ENCODE measurements around the gene RFX4.

Gene RFX4

DNA sequence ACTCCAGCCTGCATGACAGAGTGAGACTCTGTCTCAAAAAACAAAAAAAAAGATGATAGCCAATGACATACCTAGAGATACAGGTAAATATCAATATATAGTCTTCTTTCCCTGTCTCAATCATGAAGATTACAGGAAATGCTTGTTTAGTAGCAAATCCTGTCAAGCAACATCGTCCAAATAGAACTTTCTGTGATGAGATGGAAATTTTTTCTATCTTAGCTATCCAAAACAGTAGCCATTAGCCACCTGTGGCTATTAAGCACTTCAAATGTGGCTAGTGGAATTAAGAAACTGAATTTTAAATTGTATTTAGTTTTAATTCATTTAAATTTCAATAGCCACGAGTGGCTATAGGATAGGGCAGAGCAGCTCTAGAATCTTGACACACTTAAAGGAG, 158.4 kb downstream of the RFX4 start:
- Histone ChIP-seq H3K9me3 (ENCODE audit: severe bottlenecking) (no peaks in the 10 kb centered on the region), H3K27me3 (ENCODE audit: insufficient read depth, poor library complexity, severe bottlenecking) (peaks cover 28% of the 10 kb centered on the region), H3K4me1 (ENCODE audit: insufficient read depth, poor library complexity, severe bottlenecking) (no peaks in the 10 kb centered on the region), H3K27ac (ENCODE audit: poor library complexity, severe bottlenecking) (no peak overlapping the region), H3K36me3 (ENCODE audit: low read depth) (no peaks in the 10 kb centered on the region), H3K4me3 (ENCODE audit: severe bottlenecking) (no peak overlapping the region)
- DNase-seq (ENCODE audit: low spot score): no peak
- no peak for ATAC-seq (ENCODE audit: low read depth)
- TF ChIP-seq, protein P1, sequence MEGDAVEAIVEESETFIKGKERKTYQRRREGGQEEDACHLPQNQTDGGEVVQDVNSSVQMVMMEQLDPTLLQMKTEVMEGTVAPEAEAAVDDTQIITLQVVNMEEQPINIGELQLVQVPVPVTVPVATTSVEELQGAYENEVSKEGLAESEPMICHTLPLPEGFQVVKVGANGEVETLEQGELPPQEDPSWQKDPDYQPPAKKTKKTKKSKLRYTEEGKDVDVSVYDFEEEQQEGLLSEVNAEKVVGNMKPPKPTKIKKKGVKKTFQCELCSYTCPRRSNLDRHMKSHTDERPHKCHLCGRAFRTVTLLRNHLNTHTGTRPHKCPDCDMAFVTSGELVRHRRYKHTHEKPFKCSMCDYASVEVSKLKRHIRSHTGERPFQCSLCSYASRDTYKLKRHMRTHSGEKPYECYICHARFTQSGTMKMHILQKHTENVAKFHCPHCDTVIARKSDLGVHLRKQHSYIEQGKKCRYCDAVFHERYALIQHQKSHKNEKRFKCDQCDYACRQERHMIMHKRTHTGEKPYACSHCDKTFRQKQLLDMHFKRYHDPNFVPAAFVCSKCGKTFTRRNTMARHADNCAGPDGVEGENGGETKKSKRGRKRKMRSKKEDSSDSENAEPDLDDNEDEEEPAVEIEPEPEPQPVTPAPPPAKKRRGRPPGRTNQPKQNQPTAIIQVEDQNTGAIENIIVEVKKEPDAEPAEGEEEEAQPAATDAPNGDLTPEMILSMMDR (IDR thresholded peaks at IDR 0.05; ENCODE audit: poor library complexity, severe bottlenecking): no peak

DNA sequence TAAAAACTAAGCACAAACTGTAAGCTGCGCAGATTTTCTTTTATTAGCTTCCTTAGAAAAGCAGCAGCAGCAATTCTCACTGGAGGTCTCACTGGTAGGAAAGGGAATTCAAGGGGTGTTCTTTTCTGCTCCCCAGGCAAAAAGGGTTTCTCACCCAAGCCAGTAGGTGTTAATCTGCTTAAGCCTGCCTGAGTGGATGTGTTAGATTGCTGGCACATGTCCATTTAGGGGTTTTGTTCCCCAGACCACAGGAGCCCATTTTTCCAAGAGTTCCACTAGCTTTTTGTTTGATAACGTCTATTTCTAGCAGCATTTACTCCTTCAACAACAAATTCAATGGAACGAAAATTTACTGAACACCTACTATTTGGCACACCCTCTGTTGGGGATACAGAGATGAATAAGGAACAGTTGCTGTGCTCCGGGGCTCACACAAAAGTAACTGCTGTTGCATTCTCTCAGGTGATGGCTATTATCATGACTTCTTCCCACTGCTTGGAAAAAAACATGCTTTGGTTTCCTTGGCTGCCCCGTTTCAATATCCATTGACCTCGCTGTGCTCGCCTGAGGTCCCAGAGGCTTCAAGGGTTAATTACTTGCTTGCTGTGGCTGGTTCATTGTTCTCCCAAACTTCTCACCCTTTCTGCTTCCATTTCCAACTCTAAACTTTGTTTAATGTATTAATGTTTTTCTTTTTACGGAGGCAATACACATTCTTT, 160.6 kb downstream of the RFX4 start:
- Histone ChIP-seq H3K27me3 (ENCODE audit: insufficient read depth, poor library complexity, severe bottlenecking) (peaks cover 28% of the 10 kb centered on the region), H3K4me3 (ENCODE audit: severe bottlenecking) (no peak overlapping the region), H3K27ac (ENCODE audit: poor library complexity, severe bottlenecking) (no peak overlapping the region), H3K9me3 (ENCODE audit: severe bottlenecking) (no peaks in the 10 kb centered on the region), H3K36me3 (ENCODE audit: low read depth) (no peaks in the 10 kb centered on the region), H3K4me1 (ENCODE audit: insufficient read depth, poor library complexity, severe bottlenecking) (no peaks in the 10 kb centered on the region)
- TF ChIP-seq, protein P1 (IDR thresholded peaks at IDR 0.05; ENCODE audit: poor library complexity, severe bottlenecking): no peak
- ATAC-seq (ENCODE audit: low read depth): no peak
- no peak for DNase-seq (ENCODE audit: low spot score)

DNA sequence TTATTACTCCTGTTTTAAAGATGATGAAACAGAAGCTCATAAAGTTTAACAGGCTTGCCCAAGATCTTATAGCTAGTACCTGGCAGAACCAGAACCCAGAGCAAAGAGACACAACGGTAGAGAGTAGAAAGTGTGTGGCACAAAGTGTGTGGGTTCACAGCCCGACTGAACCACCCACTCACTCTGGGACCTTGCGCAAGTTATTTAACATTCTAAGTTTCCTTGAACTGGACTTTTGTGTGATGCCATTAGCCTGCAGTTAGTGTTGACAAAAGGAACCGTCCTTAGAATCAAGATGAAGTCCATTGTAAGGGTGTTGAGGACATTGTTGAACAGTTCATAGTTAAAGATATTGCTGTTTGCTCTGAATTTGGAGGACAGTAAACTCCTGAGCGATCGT, 161.8 kb downstream of the RFX4 start:
- H3K27me3 ChIP-seq (ENCODE audit: insufficient read depth, poor library complexity, severe bottlenecking): peaks cover 28% of the 10 kb centered on the region
- ATAC-seq (ENCODE audit: low read depth) (no peak), DNase-seq (ENCODE audit: low spot score) (no peak)
- TF ChIP-seq, protein P1 (IDR thresholded peaks at IDR 0.05; ENCODE audit: poor library complexity, severe bottlenecking): no peak
- no peaks in the 10 kb centered on the region for H3K4me1 ChIP-seq (ENCODE audit: insufficient read depth, poor library complexity, severe bottlenecking)
- no peaks in the 10 kb centered on the region for H3K9me3 ChIP-seq (ENCODE audit: severe bottlenecking)
- H3K36me3 ChIP-seq (ENCODE audit: low read depth): no peaks in the 10 kb centered on the region
- H3K27ac ChIP-seq (ENCODE audit: poor library complexity, severe bottlenecking): no peak overlapping the region
- no peak overlapping the region for H3K4me3 ChIP-seq (ENCODE audit: severe bottlenecking)

DNA sequence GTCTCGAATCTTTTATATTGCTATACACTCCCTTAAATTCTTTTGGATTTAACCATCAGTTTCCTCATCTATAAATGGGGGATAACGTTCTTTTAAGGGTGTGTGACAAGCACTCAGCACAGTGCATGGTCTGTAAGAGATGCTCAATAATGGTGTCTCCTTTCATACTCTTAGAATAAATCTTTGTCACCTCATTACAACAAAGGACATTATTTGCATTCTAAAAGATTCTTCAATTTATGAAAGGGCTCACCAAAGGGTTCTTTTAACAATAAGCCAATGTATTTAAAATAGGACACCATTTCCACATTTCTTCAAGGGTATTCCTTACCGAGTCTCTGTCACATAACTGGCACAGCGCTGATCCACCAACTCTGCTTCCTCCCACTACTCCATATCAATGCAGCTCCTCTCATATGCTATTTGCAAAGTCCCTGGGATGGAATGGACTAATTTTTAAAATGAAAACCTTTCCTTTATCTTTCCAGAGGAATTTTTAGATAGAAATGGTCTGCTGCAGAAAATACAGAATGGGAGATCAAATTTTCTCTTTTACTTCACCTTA, 162.5 kb downstream of the RFX4 start:
- DNase-seq (ENCODE audit: low spot score) (no peak), ATAC-seq (ENCODE audit: low read depth) (no peak)
- H3K4me3 ChIP-seq (ENCODE audit: severe bottlenecking): no peak overlapping the region
- TF ChIP-seq, protein P1 (IDR thresholded peaks at IDR 0.05; ENCODE audit: poor library complexity, severe bottlenecking): no peak
- H3K9me3 ChIP-seq (ENCODE audit: severe bottlenecking): no peaks in the 10 kb centered on the region
- no peaks in the 10 kb centered on the region for H3K4me1 ChIP-seq (ENCODE audit: insufficient read depth, poor library complexity, severe bottlenecking)
- peaks cover 23% of the 10 kb centered on the region for H3K27me3 ChIP-seq (ENCODE audit: insufficient read depth, poor library complexity, severe bottlenecking)
- no peak overlapping the region for H3K27ac ChIP-seq (ENCODE audit: poor library complexity, severe bottlenecking)
- no peaks in the 10 kb centered on the region for H3K36me3 ChIP-seq (ENCODE audit: low read depth)

DNA sequence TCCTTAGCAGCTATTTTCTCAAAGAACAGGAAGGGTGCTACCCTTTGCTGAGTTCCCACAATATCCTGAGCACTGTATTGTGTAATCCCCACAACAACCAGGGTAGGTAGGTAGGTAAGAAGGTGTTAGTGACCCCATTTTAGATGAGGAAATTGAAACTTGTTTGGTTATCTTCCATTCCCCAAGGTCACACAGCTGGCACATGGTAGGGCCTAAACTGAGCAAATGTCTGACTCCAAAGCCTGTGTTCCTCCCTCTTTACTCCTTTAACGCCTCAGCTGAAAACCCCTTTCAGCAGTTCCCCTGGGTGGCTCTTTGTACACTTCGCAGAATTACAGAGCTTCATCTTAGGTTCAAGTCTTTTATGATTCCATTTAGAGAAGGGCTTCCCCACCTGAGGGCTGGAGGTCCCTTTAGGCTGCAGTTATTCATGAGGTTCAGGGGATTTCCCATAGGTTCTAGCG, 165.2 kb downstream of the RFX4 start:
- Histone ChIP-seq H3K27ac (ENCODE audit: poor library complexity, severe bottlenecking) (no peak overlapping the region), H3K4me1 (ENCODE audit: insufficient read depth, poor library complexity, severe bottlenecking) (no peaks in the 10 kb centered on the region), H3K4me3 (ENCODE audit: severe bottlenecking) (no peak overlapping the region), H3K9me3 (ENCODE audit: severe bottlenecking) (no peaks in the 10 kb centered on the region), H3K36me3 (ENCODE audit: low read depth) (no peaks in the 10 kb centered on the region), H3K27me3 (ENCODE audit: insufficient read depth, poor library complexity, severe bottlenecking) (peaks cover 20% of the 10 kb centered on the region)
- ATAC-seq (ENCODE audit: low read depth) (no peak), DNase-seq (ENCODE audit: low spot score) (no peak)
- TF ChIP-seq, protein P1 (IDR thresholded peaks at IDR 0.05; ENCODE audit: poor library complexity, severe bottlenecking): no peak

All from RWPE2 (cell line).